Thyroid gland (tissue), 4 donors: ENCODE results near the gene ARL6IP4. TPM values are rescaled to one million over a fixed set of nuclear protein-coding genes. Genes with fewer than 3 reads are reported as not detected.

Source experiments
- DNase-seq, 2 donors: peaks; one replicate each; pipeline ENCODE4 v3.0.0-alpha.2; 2019
- H3K27ac ChIP-seq, 3 donors: fragments of 200-600 bp; sonication (generic); 1 replicate in 2 of 3; 2 replicates in 1 of 3; pipeline ENCODE4 v1.5.1; 2016 to 2019; ENCODE audit warnings: mild to moderate bottlenecking in 1 of 3, moderate library complexity in 1 of 3
- H3K27me3 ChIP-seq: fragments of 200-600 bp; sonication (generic); one replicate; pipeline ENCODE4 v1.5.1; 2019
- H3K36me3 ChIP-seq, 2 donors: fragments of 200-600 bp; sonication (generic); one replicate each; pipeline ENCODE4 v1.5.1; 2016 to 2019
- H3K4me1 ChIP-seq, 2 donors: fragments of 200-600 bp; sonication (generic); one replicate each; pipeline ENCODE4 v1.5.1; 2017 to 2019
- H3K4me3 ChIP-seq, 3 donors: fragments of 200-600 bp; sonication (generic); replicated peaks in 1 of 3; 1 replicate in 2 of 3; 2 replicates in 1 of 3; pipeline ENCODE4 v1.5.1; 2016; ENCODE audit warnings: mild to moderate bottlenecking in 1 of 3
- H3K9me3 ChIP-seq: fragments of 200-600 bp; sonication (generic); one replicate; pipeline ENCODE4 v1.5.1; 2017
- CTCF ChIP-seq, 6 experiments: fragments of 200-600 bp in 3 of 6; fragments of 450-650 bp in 3 of 6; sonication (generic) in 3 of 6; IDR thresholded peaks; one replicate each; pipeline ENCODE4 v1.5.1; 2016 to 2019; ENCODE audit warnings: antibody characterized with exemption in 6 of 6, mild to moderate bottlenecking in 2 of 6, inconsistent platforms in 1 of 6, moderate library complexity in 1 of 6
- POLR2A ChIP-seq, 2 donors: fragments of 450-650 bp; IDR thresholded peaks; one replicate each; pipeline ENCODE4 v1.6.1; 2017; ENCODE audit warnings: antibody characterized with exemption in 2 of 2, mild to moderate bottlenecking in 2 of 2, moderate library complexity in 1 of 2
- WGBS, 2 donors: methylation state at CpG; one replicate each; pipeline ENCODE4 v1.1.5; 2017; 5-methylcytosine and 5-hydroxymethylcytosine counted together
- intact Hi-C: fragments of 100-400 bp; cut with DNase I; formaldehyde crosslinking; loops from one replicate; pipeline ENCODE4 v1.15.1; 2023
- total RNA-seq, 4 donors: library from RNA; depleted of rRNA; stranded (reverse); fragments of >200 nt; gene quantifications; one replicate each; pipeline ENCODE4 v1.2.3, GENCODE V29; 2016

Gene ARL6IP4
- total RNA-seq, 4 donors from 2014 or later = 210 to 281 (median 262) TPM

GRCh38 chr12:122987086-122987951 is 6.8 kb downstream of the ARL6IP4 start:
- Histone ChIP-seq H3K9me3 (no peaks in the 10 kb centered on the region), H3K36me3 (no peaks in the 10 kb centered on the region), H3K4me1 (peaks cover 0 to 27% of the 10 kb centered on the region in 2 donors), H3K27me3 (no peaks in the 10 kb centered on the region), H3K4me3 (no peak overlapping the region), H3K27ac (no peak overlapping the region)
- 95 to 96% methylated on average over 23 to 25 of the region's 39 CpGs for WGBS, 2 donors
- intact Hi-C loops = no loop called here
- DNase-seq = no peak
- TF ChIP-seq POLR2A (IDR thresholded peaks at IDR 0.05) (no peak), CTCF (IDR thresholded peaks at IDR 0.05) (no peak)

- H3K4me1 ChIP-seq = peaks cover 0 to 20% of the 10 kb centered on the region in 2 donors
- no peak for TF ChIP-seq POLR2A (IDR thresholded peaks at IDR 0.05)
- H3K9me3 ChIP-seq = no peaks in the 10 kb centered on the region
- H3K27me3 ChIP-seq = no peaks in the 10 kb centered on the region
- WGBS, 2 donors = 88 to 96% methylated on average over 7 to 9 of the region's 13 CpGs
- no peaks in the 10 kb centered on the region for H3K36me3 ChIP-seq
- no peak for DNase-seq
- intact Hi-C loops = no loop called here
- H3K4me3 ChIP-seq = no peak overlapping the region
- H3K27ac ChIP-seq = no peak overlapping the region
Observed at GRCh38 chr12:122988036-122988435, 7.6 kb downstream of the ARL6IP4 start.

- no peak for DNase-seq
- Histone ChIP-seq H3K9me3 (no peaks in the 10 kb centered on the region), H3K36me3 (no peaks in the 10 kb centered on the region), H3K27ac (no peak overlapping the region), H3K4me1 (peaks cover 0 to 15% of the 10 kb centered on the region in 2 donors), H3K27me3 (no peaks in the 10 kb centered on the region), H3K4me3 (no peak overlapping the region)
- 88 to 95% methylated on average over 16 to 21 of the region's 21 CpGs for WGBS, 2 donors
- TF ChIP-seq CTCF (IDR thresholded peaks at IDR 0.05) = no peak
- intact Hi-C loops = no loop called here
Observed at GRCh38 chr12:122988612-122989212, 8.2 kb downstream of the ARL6IP4 start.

- intact Hi-C loops = no loop called here
- WGBS, 2 donors = 97 to 98% methylated on average over 6 to 9 of the region's 10 CpGs
- Histone ChIP-seq H3K9me3 (no peaks in the 10 kb centered on the region), H3K36me3 (no peaks in the 10 kb centered on the region), H3K4me1 (peaks cover 0 to 9% of the 10 kb centered on the region in 2 donors), H3K27ac (no peak overlapping the region), H3K27me3 (no peaks in the 10 kb centered on the region), H3K4me3 (no peak overlapping the region)
- no peak for TF ChIP-seq POLR2A (IDR thresholded peaks at IDR 0.05)
- TF ChIP-seq CTCF (IDR thresholded peaks at IDR 0.05) = no peak
- DNase-seq = no peak
Observed at GRCh38 chr12:122989225-122989839, 8.9 kb downstream of the ARL6IP4 start.

- intact Hi-C loops = no loop called here
Observed at GRCh38 chr12:122989874-122990419, 9.5 kb downstream of the ARL6IP4 start.

More at GRCh38 chr12:122989874-122990419, 9.5 kb downstream of the ARL6IP4 start:
- 91 to 95% methylated on average over 6 to 10 of the region's 22 CpGs for WGBS, 2 donors
- Histone ChIP-seq H3K4me3 (no peak overlapping the region), H3K27me3 (no peaks in the 10 kb centered on the region), H3K27ac (no peak overlapping the region), H3K36me3 (no peaks in the 10 kb centered on the region), H3K4me1 (peaks cover 0 to 3% of the 10 kb centered on the region in 2 donors), H3K9me3 (no peaks in the 10 kb centered on the region)
- DNase-seq = no peak
- TF ChIP-seq POLR2A (IDR thresholded peaks at IDR 0.05) (no peak), CTCF (IDR thresholded peaks at IDR 0.05) (no peak)
